Gastroesophageal sphincter (tissue), 4 donors: ENCODE data around the gene AKR1E2. TPM values are rescaled to one million over a fixed set of nuclear protein-coding genes. Genes with fewer than 3 reads are reported as not detected.

ENCODE experiments used
- ATAC-seq: fragments of 150-250 bp; one replicate; pipeline ENCODE4 v1.9.1; 2016; ENCODE audit warnings: mild to moderate bottlenecking, moderate library complexity
- H3K27ac ChIP-seq, 4 donors: fragments of 200-600 bp; sonication (generic) in 3 of 4; 1 replicate in 3 of 4; 2 replicates in 1 of 4; pipeline ENCODE4 v1.5.1; 2016 to 2019
- H3K27me3 ChIP-seq: fragments of 200-600 bp; sonication (generic); one replicate; pipeline ENCODE4 v1.5.1; 2019
- H3K36me3 ChIP-seq, 2 donors: fragments of 200-600 bp; sonication (generic); one replicate each; pipeline ENCODE4 v1.5.1; 2019; ENCODE audit warnings: control low read depth in 1 of 2
- H3K4me1 ChIP-seq, 3 donors: fragments of 200-600 bp; sonication (generic); 1 replicate in 2 of 3; 2 replicates in 1 of 3; pipeline ENCODE4 v1.5.1; 2016 to 2019; ENCODE audit warnings: control low read depth in 2 of 3
- H3K4me3 ChIP-seq, 2 donors: fragments of 200-600 bp; sonication (generic); one replicate each; pipeline ENCODE4 v1.5.1; 2019; ENCODE audit warnings: mild to moderate bottlenecking in 1 of 2, moderate library complexity in 1 of 2
- H3K9me3 ChIP-seq, 3 donors: fragments of 200-600 bp; sonication (generic); one replicate each; pipeline ENCODE4 v1.5.1; 2017 to 2019; ENCODE audit warnings: control low read depth in 2 of 3
- CTCF ChIP-seq, 4 experiments: fragments of 200-600 bp in 2 of 4; fragments of 450-650 bp in 2 of 4; sonication (generic) in 1 of 4; IDR thresholded peaks; one replicate each; pipeline ENCODE4 v1.5.1; 2017 to 2019; ENCODE audit warnings: antibody characterized with exemption in 4 of 4, mild to moderate bottlenecking in 2 of 4, moderate library complexity in 2 of 4
- EP300 ChIP-seq: sonication (generic); formaldehyde crosslinking; IDR thresholded peaks from one replicate; pipeline ENCODE4 v1.6.1; 2017; ENCODE audit warnings: antibody characterized with exemption, mild to moderate bottlenecking
- POLR2A ChIP-seq, 2 donors: fragments of 450-650 bp; IDR thresholded peaks; one replicate each; pipeline ENCODE4 v1.6.1; 2017; ENCODE audit warnings: antibody characterized with exemption in 2 of 2, mild to moderate bottlenecking in 2 of 2, moderate library complexity in 1 of 2
- POLR2AphosphoS5 ChIP-seq: sonication (generic); formaldehyde crosslinking; IDR thresholded peaks from one replicate; pipeline ENCODE4 v1.6.1; 2017; ENCODE audit warnings: antibody characterized with exemption
- WGBS, 2 donors: methylation state at CpG; one replicate each; pipeline ENCODE4 v1.1.5; 2018; ENCODE audit warnings: low coverage in 1 of 2; 5-methylcytosine and 5-hydroxymethylcytosine counted together
- total RNA-seq, 4 donors: library from RNA; depleted of rRNA; stranded (reverse); fragments of >200 nt; gene quantifications; one replicate each; pipeline ENCODE4 v1.1.0, GENCODE V29; 2016

AKR1E2 gene
- total RNA-seq, 4 donors from 2014 or later = 15.9 to 19.3 (median 16.0) TPM

- WGBS, 2 donors = 81% methylated on average over 4 of the region's 4 CpGs
- no peak overlapping the region for H3K4me3 ChIP-seq
- H3K36me3 ChIP-seq = no peaks in the 10 kb centered on the region
- H3K27me3 ChIP-seq = no peaks in the 10 kb centered on the region
- TF ChIP-seq POLR2AphosphoS5 (no peak), EP300 (no peak)
- no peak for ATAC-seq
- no peak overlapping the region for H3K27ac ChIP-seq
- no peaks in the 10 kb centered on the region for H3K9me3 ChIP-seq
- H3K4me1 ChIP-seq = no peaks in the 10 kb centered on the region
These were observed 35.1 kb upstream of the AKR1E2 start for GRCh38 chr10:4790922-4791321.

- no peaks in the 10 kb centered on the region for H3K4me1 ChIP-seq
- no peak for ATAC-seq
- H3K4me3 ChIP-seq = no peak overlapping the region
- no peak overlapping the region for H3K27ac ChIP-seq
- 33 to 55% methylated on average over 1 of the region's 1 CpG for WGBS, 2 donors
- H3K9me3 ChIP-seq = no peaks in the 10 kb centered on the region
- H3K27me3 ChIP-seq = no peaks in the 10 kb centered on the region
- TF ChIP-seq EP300 (no peak), CTCF (IDR thresholded peaks at IDR 0.05) (no peak)
- H3K36me3 ChIP-seq = no peaks in the 10 kb centered on the region
These were observed 33.6 kb upstream of the AKR1E2 start for GRCh38 chr10:4792381-4792780.

- 68 to 86% methylated on average over 1 to 3 of the region's 3 CpGs for WGBS, 2 donors
- Histone ChIP-seq H3K27me3 (no peaks in the 10 kb centered on the region), H3K4me3 (no peak overlapping the region), H3K27ac (no peak overlapping the region), H3K4me1 (no peaks in the 10 kb centered on the region), H3K36me3 (no peaks in the 10 kb centered on the region), H3K9me3 (no peaks in the 10 kb centered on the region)
- no peak for ATAC-seq
- TF ChIP-seq POLR2AphosphoS5 (no peak), EP300 (no peak), CTCF (IDR thresholded peaks at IDR 0.05) (no peak), POLR2A (IDR thresholded peaks at IDR 0.05) (no peak)
These were observed 24.6 kb upstream of the AKR1E2 start for GRCh38 chr10:4801405-4801804.

GRCh38 chr10:4802711-4803487 lies 23.1 kb upstream of the AKR1E2 start:
- H3K4me1 ChIP-seq = no peaks in the 10 kb centered on the region
- 85 to 86% methylated on average over 6 of the region's 6 CpGs for WGBS, 2 donors
- no peaks in the 10 kb centered on the region for H3K36me3 ChIP-seq
- no peaks in the 10 kb centered on the region for H3K27me3 ChIP-seq
- ATAC-seq = no peak
- TF ChIP-seq POLR2A (IDR thresholded peaks at IDR 0.05) (no peak), POLR2AphosphoS5 (no peak), CTCF (IDR thresholded peaks at IDR 0.05) (no peak), EP300 (no peak)
- no peak overlapping the region for H3K27ac ChIP-seq
- no peaks in the 10 kb centered on the region for H3K9me3 ChIP-seq
- no peak overlapping the region for H3K4me3 ChIP-seq

GRCh38 chr10:4803822-4804221 lies 22.2 kb upstream of the AKR1E2 start:
- H3K9me3 ChIP-seq = no peaks in the 10 kb centered on the region
- TF ChIP-seq EP300 (no peak), POLR2A (IDR thresholded peaks at IDR 0.05) (no peak), CTCF (IDR thresholded peaks at IDR 0.05) (no peak), POLR2AphosphoS5 (no peak)
- H3K4me1 ChIP-seq = no peaks in the 10 kb centered on the region
- H3K36me3 ChIP-seq = no peaks in the 10 kb centered on the region
- no peak overlapping the region for H3K4me3 ChIP-seq
- 75 to 78% methylated on average over 2 of the region's 2 CpGs for WGBS, 2 donors
- H3K27me3 ChIP-seq = no peaks in the 10 kb centered on the region
- no peak for ATAC-seq
- H3K27ac ChIP-seq = no peak overlapping the region
